SK-N-SH (cell line): Measurements from ENCODE around the gene GPD2. TPM values are rescaled to one million over a fixed set of nuclear protein-coding genes. Genes with fewer than 3 reads are reported as not detected.

Source experiments
- CTCF ChIA-PET: fragments of 300-600, 350-600 bp; formaldehyde crosslinking; extraction: SDS; loops from one replicate; lab custom pipeline; 2021; lab: Yijun Ruan, JAX
- POLR2A ChIA-PET: fragments of 350-600 bp; sonication (Branson Sonifier 250); formaldehyde crosslinking; extraction: SDS; loops from one replicate; lab custom pipeline; 2020; ENCODE audit warnings: antibody characterized with exemption, inconsistent platforms; lab: Yijun Ruan, JAX
- DNase-seq: peaks from one replicate; pipeline ENCODE4 v3.0.0; 2012
- H2AFZ ChIP-seq: fragments of 200-600 bp; sonication (generic); 2 replicates; pipeline ENCODE4 v1.8.1; 2016; ENCODE audit warnings: antibody characterized with exemption, mild to moderate bottlenecking, low read depth
- H3F3A ChIP-seq: fragments of 200-600 bp; sonication (generic); replicated peaks from 2 replicates; pipeline ENCODE3; 2016; ENCODE audit warnings: antibody characterized with exemption, mild to moderate bottlenecking; ENCODE audit not compliant: insufficient read depth
- H3K27ac ChIP-seq, 2 experiments: fragments of 200-500 bp in 1 of 2; fragments of 200-600 bp in 1 of 2; sonication (Bioruptor generic) in 1 of 2; sonication (generic), shearing (Covaris generic) in 1 of 2; 2 replicates each; pipeline versions ENCODE4 v1.5.1 to v1.6.1; 2014 to 2016; ENCODE audit warnings: low read depth in 2 of 2, inconsistent platforms in 1 of 2, low read length in 1 of 2, mild to moderate bottlenecking in 1 of 2, mixed read lengths in 1 of 2
- H3K27me3 ChIP-seq: fragments of 200-600 bp; sonication (generic), shearing (Covaris generic); 2 replicates; pipeline ENCODE4 v1.6.1; 2016; ENCODE audit warnings: mixed run types; ENCODE audit not compliant: insufficient read depth
- H3K36me3 ChIP-seq, 2 experiments: fragments of 200-500 bp in 1 of 2; fragments of 200-600 bp in 1 of 2; sonication (Bioruptor generic) in 1 of 2; sonication (generic) in 1 of 2; replicated peaks in 1 of 2; 2 replicates each; pipeline versions ENCODE3 to v1.5.1; 2014 to 2016; ENCODE audit warnings: low read length in 1 of 2, mild to moderate bottlenecking in 1 of 2; ENCODE audit not compliant: insufficient read depth in 2 of 2, control insufficient read depth in 1 of 2
- H3K4me1 ChIP-seq, 2 experiments: fragments of 200-500 bp in 1 of 2; fragments of 200-600 bp in 1 of 2; sonication (Bioruptor generic) in 1 of 2; sonication (generic), shearing (Covaris generic) in 1 of 2; 2 replicates each; pipeline versions ENCODE4 v1.5.1 to v1.6.1; 2014 to 2016; ENCODE audit warnings: low read depth in 1 of 2, low read length in 1 of 2, mixed run types in 1 of 2; ENCODE audit not compliant: insufficient read depth in 2 of 2, control insufficient read depth in 1 of 2
- H3K4me2 ChIP-seq: fragments of 200-600 bp; sonication (generic), shearing (Covaris generic); 2 replicates; pipeline ENCODE4 v1.6.1; 2017; ENCODE audit warnings: mixed run types
- H3K4me3 ChIP-seq, 2 experiments: fragments of 200-500 bp in 1 of 2; fragments of 200-600 bp in 1 of 2; sonication (Bioruptor generic) in 1 of 2; sonication (generic), shearing (Covaris generic) in 1 of 2; 2 replicates each; pipeline versions ENCODE4 v1.5.1 to v1.8.1; 2014 to 2016; ENCODE audit warnings: low read depth in 2 of 2, inconsistent platforms in 1 of 2, low read length in 1 of 2, mild to moderate bottlenecking in 1 of 2, mixed read lengths in 1 of 2, moderate library complexity in 1 of 2
- H3K79me2 ChIP-seq: fragments of 200-600 bp; sonication (generic); 2 replicates; pipeline ENCODE4 v1.8.1; 2017; ENCODE audit warnings: mild to moderate bottlenecking; ENCODE audit not compliant: insufficient read depth
- H3K9ac ChIP-seq: fragments of 200-600 bp; sonication (generic); 2 replicates; pipeline ENCODE4 v1.6.1; 2017; ENCODE audit warnings: mixed run types
- H3K9me2 ChIP-seq: fragments of 200-600 bp; sonication (generic); 2 replicates; pipeline ENCODE4 v1.6.1; 2017; ENCODE audit warnings: mixed run types
- H3K9me3 ChIP-seq: fragments of 200-600 bp; sonication (generic); 2 replicates; pipeline ENCODE4 v1.6.1; 2017; ENCODE audit warnings: mixed run types, mild to moderate bottlenecking, moderate library complexity
- H4K20me1 ChIP-seq: fragments of 200-600 bp; sonication (generic); 2 replicates; pipeline ENCODE4 v1.6.1; 2017; ENCODE audit warnings: mild to moderate bottlenecking, mixed run types; ENCODE audit not compliant: insufficient read depth
- CHD2 ChIP-seq: fragments of 150-350 bp; IDR thresholded peaks from 2 replicates; pipeline ENCODE4 v1.6.1; 2018; ENCODE audit warnings: low read length; ENCODE audit not compliant: partially characterized antibody
- ELF1 ChIP-seq: IDR thresholded peaks from 2 replicates; pipeline ENCODE4 v1.4.0; 2012
- EP300 ChIP-seq, 2 experiments: IDR thresholded peaks; 2 replicates each; pipeline versions ENCODE4 v1.4.0 to v1.6.1; 2012; ENCODE audit warnings: borderline replicate concordance in 1 of 2, low read depth in 1 of 2, low read length in 1 of 2
- EZH2phosphoT487 ChIP-seq: fragments of 200-600 bp; sonication (generic); IDR thresholded peaks from 2 replicates; pipeline ENCODE4 v1.6.1; 2017; ENCODE audit warnings: low read depth, mixed run types, mild to moderate bottlenecking, antibody characterized with exemption, moderate library complexity, borderline replicate concordance
- FOSL2 ChIP-seq: IDR thresholded peaks from 2 replicates; pipeline ENCODE4 v1.4.0; 2012; ENCODE audit warnings: low read depth, mild to moderate bottlenecking, moderate library complexity, borderline replicate concordance
- FOXJ3 ChIP-seq: sonication (generic); formaldehyde crosslinking; IDR thresholded peaks from 2 replicates; pipeline ENCODE4 v1.5.1; 2020; ENCODE audit warnings: mild to moderate bottlenecking, missing genetic modification reagents
- GABPA ChIP-seq: IDR thresholded peaks from 2 replicates; pipeline ENCODE4 v1.4.0; 2012; ENCODE audit warnings: low read depth, mild to moderate bottlenecking
- GATA2 ChIP-seq: sonication (generic); formaldehyde crosslinking; IDR thresholded peaks from 2 replicates; pipeline ENCODE4 v1.5.0; 2020; ENCODE audit warnings: mild to moderate bottlenecking, missing genetic modification reagents
- JUND ChIP-seq: IDR thresholded peaks from 2 replicates; pipeline ENCODE4 v1.4.0; 2012
- MEF2A ChIP-seq: IDR thresholded peaks from 2 replicates; pipeline ENCODE4 v1.4.0; 2012; ENCODE audit warnings: low read depth, borderline replicate concordance
- POLR2AphosphoS5 ChIP-seq: IDR thresholded peaks from 2 replicates; pipeline ENCODE4 v1.6.1; 2012; ENCODE audit warnings: low read depth, low read length
- RAD21 ChIP-seq: IDR thresholded peaks from 2 replicates; pipeline ENCODE4 v1.6.1; 2012; ENCODE audit warnings: mild to moderate bottlenecking, low read length
- REST ChIP-seq: IDR thresholded peaks from 2 replicates; pipeline ENCODE4 v1.6.1; 2012; ENCODE audit warnings: mild to moderate bottlenecking, low read depth, low read length, moderate library complexity
- SIN3A ChIP-seq: IDR thresholded peaks from 2 replicates; pipeline ENCODE4 v1.6.1; 2012; ENCODE audit warnings: low read depth, mild to moderate bottlenecking, low read length, moderate library complexity, borderline replicate concordance
- SMC3 ChIP-seq: IDR thresholded peaks from 2 replicates; pipeline ENCODE4 v1.6.1; 2012; ENCODE audit warnings: low read depth, low read length, improper control_type of control experiment
- ZBTB33 ChIP-seq: IDR thresholded peaks from 2 replicates; pipeline ENCODE4 v1.4.0; 2012; ENCODE audit warnings: low read depth, borderline replicate concordance
- WGBS: methylation state at CpG from one replicate; pipeline ENCODE4 v1.1.6; 2017; ENCODE audit warnings: low lambda C conversion rate; 5-methylcytosine and 5-hydroxymethylcytosine counted together
- polyA plus RNA-seq, 3 experiments: library from polyadenylated mRNA; depleted of rRNA; stranded (reverse); fragments of >200 nt; gene quantifications; 2 replicates each; pipeline ENCODE4 v1.2.3, GENCODE V29; 2012
- TF ChIP-seq, protein P1 (sequence below): fragments of 200-600 bp; sonication (generic); IDR thresholded peaks from 2 replicates; pipeline ENCODE4 v1.6.1; 2017; ENCODE audit warnings: antibody characterized with exemption, mild to moderate bottlenecking, moderate library complexity
- TF ChIP-seq, protein P2 (sequence below): fragments of 150-350 bp; IDR thresholded peaks from 2 replicates; pipeline ENCODE4 v1.6.1; 2017; ENCODE audit warnings: antibody characterized with exemption, low read length, low read depth, borderline replicate concordance

GPD2 gene
- polyA plus RNA-seq, 1 of the 3 experiments (the other 2 are of a cell fraction): 4.8 TPM

GRCh38 chr2:156563994-156564753, 128.0 kb downstream of the GPD2 start:
- TF ChIP-seq POLR2AphosphoS5 (no peak), EZH2phosphoT487 (no peak), ZBTB33 (no peak), REST (no peak), GABPA (no peak), MEF2A (no peak), FOXJ3 (CRISPR knock-in tag) (no peak), FOSL2 (no peak), RAD21 (no peak), SIN3A (no peak), GATA2 (CRISPR knock-in tag) (no peak), EP300 (IDR thresholded peaks at IDR 0.05; ENCODE audit: borderline replicate concordance in 1 of 2, low read depth in 1 of 2, low read length in 1 of 2) (no peak), CHD2 (no peak), JUND (no peak), SMC3 (no peak), ELF1 (no peak)
- TF ChIP-seq, protein P1, sequence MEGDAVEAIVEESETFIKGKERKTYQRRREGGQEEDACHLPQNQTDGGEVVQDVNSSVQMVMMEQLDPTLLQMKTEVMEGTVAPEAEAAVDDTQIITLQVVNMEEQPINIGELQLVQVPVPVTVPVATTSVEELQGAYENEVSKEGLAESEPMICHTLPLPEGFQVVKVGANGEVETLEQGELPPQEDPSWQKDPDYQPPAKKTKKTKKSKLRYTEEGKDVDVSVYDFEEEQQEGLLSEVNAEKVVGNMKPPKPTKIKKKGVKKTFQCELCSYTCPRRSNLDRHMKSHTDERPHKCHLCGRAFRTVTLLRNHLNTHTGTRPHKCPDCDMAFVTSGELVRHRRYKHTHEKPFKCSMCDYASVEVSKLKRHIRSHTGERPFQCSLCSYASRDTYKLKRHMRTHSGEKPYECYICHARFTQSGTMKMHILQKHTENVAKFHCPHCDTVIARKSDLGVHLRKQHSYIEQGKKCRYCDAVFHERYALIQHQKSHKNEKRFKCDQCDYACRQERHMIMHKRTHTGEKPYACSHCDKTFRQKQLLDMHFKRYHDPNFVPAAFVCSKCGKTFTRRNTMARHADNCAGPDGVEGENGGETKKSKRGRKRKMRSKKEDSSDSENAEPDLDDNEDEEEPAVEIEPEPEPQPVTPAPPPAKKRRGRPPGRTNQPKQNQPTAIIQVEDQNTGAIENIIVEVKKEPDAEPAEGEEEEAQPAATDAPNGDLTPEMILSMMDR: no peak
- TF ChIP-seq, protein P2, sequence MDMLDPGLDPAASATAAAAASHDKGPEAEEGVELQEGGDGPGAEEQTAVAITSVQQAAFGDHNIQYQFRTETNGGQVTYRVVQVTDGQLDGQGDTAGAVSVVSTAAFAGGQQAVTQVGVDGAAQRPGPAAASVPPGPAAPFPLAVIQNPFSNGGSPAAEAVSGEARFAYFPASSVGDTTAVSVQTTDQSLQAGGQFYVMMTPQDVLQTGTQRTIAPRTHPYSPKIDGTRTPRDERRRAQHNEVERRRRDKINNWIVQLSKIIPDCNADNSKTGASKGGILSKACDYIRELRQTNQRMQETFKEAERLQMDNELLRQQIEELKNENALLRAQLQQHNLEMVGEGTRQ: no peak
- no peaks in the 10 kb centered on the region for H4K20me1 ChIP-seq
- no peak overlapping the region for H3K4me2 ChIP-seq
- no peaks in the 10 kb centered on the region for H3K36me3 ChIP-seq
- H3K79me2 ChIP-seq: no peaks in the 10 kb centered on the region
- CTCF ChIA-PET: interaction anchor here (1.0 to 1.2 kb wide), 3 partner anchors 9 to 25 kb away, joined by 3 read pairs; no protein-coding TSS in a partner anchor
- no peak overlapping the region for H3K9ac ChIP-seq
- no peaks in the 10 kb centered on the region for H3K27me3 ChIP-seq
- H3K9me2 ChIP-seq: no peaks in the 10 kb centered on the region
- no peaks in the 10 kb centered on the region for H3F3A ChIP-seq
- no peak for DNase-seq
- POLR2A ChIA-PET: no interaction called here
- H3K9me3 ChIP-seq: no peaks in the 10 kb centered on the region
- WGBS: 96% methylated on average over 4 of the region's 4 CpGs
- H2AFZ ChIP-seq: no peak overlapping the region
- no peaks in the 10 kb centered on the region; a peak in 1 of 4 replicates for H3K4me1 ChIP-seq
- no peak overlapping the region for H3K27ac ChIP-seq
- H3K4me3 ChIP-seq: no peak overlapping the region
